Effector CD4-positive, alpha-beta T cell (primary cell): ENCODE measurements around the gene POPDC2.
"Not testable (repeated sequence)": the region's sequence is repeated elsewhere in the genome, so short reads cannot be mapped to it uniquely, and the experiment has no call there.

ENCODE experiments used
- DNase-seq: peaks from one replicate; pipeline ENCODE4 v3.0.0-alpha.2; 2020
- total RNA-seq: gene quantifications from one replicate; lab custom pipeline; 2026; lab: John Stamatoyannopoulos, UW

Gene POPDC2
- total RNA-seq = 1.9 reads per million, percentile 2 among the genes with 10 or more reads in this experiment

DNA sequence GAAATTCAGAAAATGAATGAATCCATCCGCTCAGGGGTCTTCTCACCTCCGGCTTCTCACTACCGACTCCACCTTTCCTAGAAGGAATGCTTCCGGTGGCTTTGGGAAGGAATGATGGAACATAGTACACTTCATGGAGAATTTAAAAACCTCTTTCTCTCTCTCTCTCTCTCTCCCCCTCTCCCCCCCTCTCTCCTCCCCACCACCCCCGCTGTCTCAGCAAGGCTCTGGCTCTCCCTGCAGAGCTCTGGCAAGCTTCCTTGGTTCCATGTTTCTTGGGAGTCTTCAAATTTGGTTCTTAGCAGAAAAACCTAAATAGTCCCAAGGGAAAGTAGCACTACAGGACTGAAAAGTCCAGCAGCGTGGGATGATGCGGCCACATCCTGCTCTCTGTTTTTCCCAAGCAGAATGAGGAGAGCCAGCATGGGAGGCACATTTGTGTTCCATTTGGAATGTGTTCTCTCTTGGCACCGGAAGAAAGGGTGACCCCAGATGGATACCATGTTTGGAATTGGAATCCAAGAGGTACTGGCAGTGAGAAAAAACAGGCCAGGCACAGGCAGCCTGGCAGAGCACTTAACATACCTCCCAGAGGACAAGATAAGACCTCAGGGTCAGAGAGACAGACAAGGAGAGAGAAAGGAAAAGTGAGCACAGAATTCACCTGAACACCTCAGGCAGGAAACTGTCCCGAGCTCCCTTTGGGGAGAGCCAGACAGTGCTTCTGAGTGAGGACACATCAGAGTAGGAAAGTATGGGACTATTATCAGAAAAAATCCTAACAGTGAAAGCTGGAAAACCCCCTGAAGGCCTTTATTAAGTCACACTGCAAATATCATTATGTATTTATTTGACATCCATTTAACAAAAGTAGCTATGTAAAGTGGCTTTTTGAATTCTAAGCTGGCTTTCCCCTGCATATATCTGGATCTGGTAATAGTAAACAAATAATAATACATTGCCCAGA lies at the start of gene POPDC2:
POPDC2 (minus strand) TSS at position 116 of the 967 bp plus-strand sequence. CDS start 166 bp downstream, outside the sequence.
- no peak for DNase-seq

DNA sequence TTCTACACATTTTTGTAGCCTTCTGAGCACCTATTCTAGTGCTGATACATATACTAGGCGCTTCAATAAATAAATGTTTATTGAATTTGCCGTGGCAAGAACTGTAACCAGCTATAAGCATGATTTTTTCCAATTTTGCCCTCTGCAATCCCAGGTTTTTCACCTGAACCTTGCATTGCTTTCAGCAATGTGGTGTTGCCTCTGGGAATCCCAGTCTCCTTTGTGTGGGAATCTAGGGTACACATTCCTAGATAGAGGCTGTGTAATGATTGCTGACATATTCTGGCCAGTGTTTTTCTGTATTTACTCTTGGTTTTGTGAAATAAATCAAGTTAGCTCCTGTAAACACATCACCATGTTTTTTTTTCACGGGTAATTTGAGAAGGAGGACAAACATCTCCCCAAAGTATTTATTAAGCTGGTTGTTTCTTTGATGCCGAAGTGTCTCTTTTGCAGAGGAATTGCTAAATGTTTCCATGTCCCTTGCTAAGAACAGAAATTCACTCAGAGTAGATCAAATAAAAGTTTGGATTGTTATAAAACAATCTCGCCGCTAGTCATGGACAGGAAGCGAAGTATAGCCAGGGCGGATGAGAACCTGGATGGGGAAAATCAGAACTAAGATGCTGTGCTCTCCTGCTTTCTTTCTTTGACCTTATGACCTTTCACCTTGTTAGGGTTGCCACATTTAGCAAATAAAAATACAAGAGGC lies 43.6 kb upstream of the POPDC2 start:
- no peak for DNase-seq

DNA sequence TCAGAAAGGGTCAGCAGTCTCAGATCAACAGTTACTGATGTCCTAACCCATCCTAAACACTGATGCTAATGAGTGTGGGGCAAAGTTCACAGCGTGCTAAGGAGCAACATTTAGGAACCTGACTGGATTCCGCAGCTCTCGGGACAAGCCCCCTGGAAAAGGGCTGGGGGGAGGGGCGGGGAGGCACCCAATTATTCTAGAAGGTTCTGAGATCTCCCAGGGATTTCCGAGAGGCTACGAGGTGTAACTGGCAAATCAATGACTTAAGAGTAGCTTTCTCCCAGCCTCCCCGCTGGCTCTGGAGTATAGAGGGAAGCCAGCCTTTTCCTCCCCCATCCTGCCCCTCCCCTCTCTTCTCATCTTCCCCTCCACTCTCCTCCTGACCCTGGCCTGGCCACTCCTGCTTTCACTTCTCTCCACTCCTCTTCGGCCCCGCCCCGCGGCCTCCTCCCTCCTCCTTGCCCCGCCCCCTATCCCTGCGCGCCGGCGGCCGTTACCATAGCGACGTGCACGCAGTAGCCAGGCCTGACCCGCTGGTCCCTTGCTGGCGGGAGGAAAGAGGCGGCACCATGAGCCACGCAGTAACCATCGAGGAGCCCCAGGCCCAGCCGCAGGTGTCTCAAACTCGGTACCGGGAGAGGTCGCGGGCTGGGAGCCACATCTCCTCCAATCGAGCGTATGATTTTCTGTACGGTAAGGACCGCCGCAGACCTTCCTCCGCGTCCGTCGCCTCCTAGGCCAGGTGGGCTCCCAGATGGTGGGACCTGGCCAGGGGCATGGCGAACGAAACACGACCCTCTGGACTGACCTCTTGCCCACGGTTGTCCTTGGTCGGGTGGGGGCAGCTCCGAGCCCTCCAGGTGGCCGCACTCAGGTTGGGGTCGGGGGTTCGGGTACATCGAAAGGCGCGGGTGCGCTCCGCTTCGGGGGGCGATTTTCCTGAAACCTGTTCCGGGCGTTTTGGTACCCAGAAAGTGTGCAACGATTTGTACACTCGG lies 42.4 kb upstream of the POPDC2 start, which contains the start of gene CFAP91:
CFAP91 (plus strand) TSS at position 493 of the 998 bp plus-strand sequence; CDS start at position 570, 77 bp downstream.
- peak; percentile 67 for DNase-seq

DNA sequence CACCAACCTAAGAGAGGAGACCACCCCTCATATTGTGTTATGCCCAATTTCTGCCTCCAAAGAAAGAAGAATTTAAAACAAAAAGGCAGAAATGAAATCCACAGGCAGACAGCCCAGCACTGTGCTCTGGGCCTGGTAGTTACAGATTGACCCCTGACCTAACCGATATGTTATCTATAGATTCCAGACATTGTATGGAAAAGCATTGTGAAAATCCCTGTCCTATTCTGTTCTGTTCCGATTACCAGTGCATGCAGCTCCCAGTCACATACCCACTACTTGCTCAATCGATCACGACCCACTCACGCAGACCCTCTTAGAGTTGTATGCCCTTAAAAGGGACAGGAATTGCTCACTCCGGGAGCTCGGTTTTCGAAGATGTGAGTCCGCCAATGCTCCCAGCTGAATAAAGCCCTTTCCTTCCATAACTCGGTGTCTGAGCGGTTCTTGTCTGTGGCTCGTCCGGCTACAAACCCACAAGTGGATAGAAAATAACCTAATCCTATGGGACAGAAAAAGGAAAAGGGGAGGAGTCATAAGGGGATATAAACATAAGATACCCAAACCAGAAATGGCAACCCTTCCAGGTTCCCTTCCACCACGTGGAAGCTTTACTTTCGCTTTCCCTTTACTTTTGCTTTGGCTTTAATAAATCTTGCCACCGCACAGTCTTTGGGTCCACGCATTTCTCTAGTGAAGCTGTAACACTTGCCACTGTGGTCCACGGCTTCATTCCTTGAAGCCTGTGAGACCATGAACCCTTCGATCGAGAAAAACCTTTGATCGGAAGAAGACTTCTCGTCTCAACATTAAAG lies 40.7 kb upstream of the POPDC2 start:
- DNase-seq = no peak

GRCh38 chr3:119700269-119700919 lies 40.0 kb upstream of the POPDC2 start:
- peak; percentile 5 for DNase-seq

DNA sequence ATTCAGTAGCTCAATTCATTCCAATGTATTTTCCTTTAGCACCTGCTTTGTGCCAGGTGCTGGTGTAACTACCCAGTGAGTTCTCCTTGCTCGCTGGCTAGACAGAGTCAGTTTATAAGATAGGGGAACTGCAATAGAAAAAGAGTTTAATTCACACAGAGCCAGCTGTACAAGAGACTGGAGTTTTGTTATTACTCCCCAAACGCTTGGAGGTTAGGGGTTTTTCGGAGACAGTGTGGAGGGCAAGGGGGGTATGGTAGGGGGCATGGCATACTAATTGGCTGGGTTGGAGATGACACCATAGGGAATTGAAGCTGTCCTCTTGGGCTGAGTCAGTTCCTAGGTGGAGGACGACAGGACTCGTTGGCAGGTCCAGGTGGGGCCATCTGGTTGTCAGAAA lies 37.0 kb upstream of the POPDC2 start:
- DNase-seq = no peak

GRCh38 chr3:119695480-119695879 lies 35.1 kb upstream of the POPDC2 start:
- DNase-seq = no peak

- DNase-seq = no peak
Measured at GRCh38 chr3:119690043-119690656, 29.8 kb upstream of the POPDC2 start.

DNA sequence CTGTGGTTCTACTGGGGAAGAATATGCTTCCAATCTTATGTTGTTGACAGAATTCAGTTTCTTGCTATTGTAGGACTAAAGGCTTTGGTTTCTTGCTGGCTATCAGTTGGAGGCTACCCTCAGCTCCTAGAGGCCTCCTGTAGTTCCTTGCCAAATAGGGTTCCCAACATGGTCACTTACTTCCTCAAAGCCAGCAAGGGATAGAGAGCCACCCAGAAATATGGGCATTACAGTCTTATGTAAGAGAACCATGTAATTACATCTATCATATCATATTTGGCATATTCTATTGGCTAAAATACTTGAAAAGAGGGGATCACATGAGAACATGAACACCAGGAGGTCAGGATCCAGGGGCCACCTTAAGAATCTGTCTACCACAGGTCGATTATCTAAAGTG lies 23.0 kb upstream of the POPDC2 start:
- DNase-seq = no peak

- DNase-seq = no peak
Measured at GRCh38 chr3:119681279-119681678, 20.9 kb upstream of the POPDC2 start.

GRCh38 chr3:119679874-119680273 lies 19.5 kb upstream of the POPDC2 start:
- DNase-seq = no peak

GRCh38 chr3:119678209-119678608 lies 17.8 kb upstream of the POPDC2 start:
- DNase-seq = not testable (repeated sequence)

- DNase-seq = no peak
Measured at GRCh38 chr3:119677641-119677934, 17.2 kb upstream of the POPDC2 start.

- peak; percentile 94 for DNase-seq
Measured at GRCh38 chr3:119676771-119677640, 16.6 kb upstream of the POPDC2 start, which contains the start of gene COX17. TSS of gene COX17 (minus strand) at chr3:119677406. CDS start at chr3:119677310, 96 bp downstream.

DNA sequence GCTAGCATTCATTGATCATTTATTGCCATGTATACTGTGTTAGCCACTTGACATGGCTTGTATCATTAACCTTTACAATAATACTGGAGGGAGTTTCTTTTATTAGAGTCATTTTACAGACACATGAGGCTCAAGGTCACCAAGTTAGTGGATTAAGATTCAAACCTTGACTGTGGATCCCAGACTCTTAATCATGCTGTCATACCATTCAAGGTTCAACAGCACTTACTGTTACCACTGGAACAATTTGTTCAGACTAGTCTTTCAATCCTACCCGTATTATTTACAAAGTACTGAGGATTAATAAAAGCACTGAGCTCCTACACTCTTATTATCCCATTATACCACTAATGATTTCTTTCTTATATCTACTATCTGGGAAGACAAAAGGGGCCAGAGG lies 15.6 kb upstream of the POPDC2 start:
- no peak for DNase-seq

- no peak for DNase-seq
Measured at GRCh38 chr3:119675188-119675874, 14.9 kb upstream of the POPDC2 start.

GRCh38 chr3:119673875-119674274 lies 13.5 kb upstream of the POPDC2 start:
- no peak for DNase-seq

- no peak for DNase-seq
Measured at GRCh38 chr3:119672776-119673175, 12.4 kb upstream of the POPDC2 start.
